ENCODE measurements around the gene USP34. TPM values are rescaled to one million over a fixed set of nuclear protein-coding genes. Genes with fewer than 3 reads are reported as not detected.

The USP34 gene
- total RNA-seq, 2 donors from 2014 or later = 66.0 to 76.0 TPM

DNA sequence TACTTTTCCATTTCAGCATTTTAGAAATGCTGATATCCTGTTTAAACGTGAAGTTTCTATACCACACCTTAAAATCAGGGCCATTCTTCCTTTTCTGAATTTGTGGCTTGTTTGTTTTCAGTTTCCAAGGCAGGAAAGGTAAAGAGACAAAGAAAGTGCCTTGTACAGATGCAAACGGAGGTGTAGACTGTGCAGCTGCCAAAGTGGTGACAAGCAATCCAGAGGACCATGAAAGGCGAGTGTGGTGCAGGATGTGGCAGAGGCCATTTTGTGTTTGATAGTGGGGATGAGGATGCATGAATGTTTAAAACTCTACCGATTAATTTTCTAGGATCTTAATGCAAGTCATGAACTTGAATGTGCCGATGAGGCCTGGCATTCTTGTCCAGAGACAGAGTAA, 308.2 kb downstream of the USP34 start:
- Histone ChIP-seq H3K27ac (no peak overlapping the region), H3K27me3 (no peaks in the 10 kb centered on the region), H3K4me1 (no peaks in the 10 kb centered on the region), H3K36me3 (peaks cover 54% of the 10 kb centered on the region), H3K9me3 (peaks cover 0 to 8% of the 10 kb centered on the region in 2 donors), H3K4me3 (no peak overlapping the region)
- DNase-seq (ENCODE audit: low spot score) = no peak
- TF ChIP-seq, protein P1, sequence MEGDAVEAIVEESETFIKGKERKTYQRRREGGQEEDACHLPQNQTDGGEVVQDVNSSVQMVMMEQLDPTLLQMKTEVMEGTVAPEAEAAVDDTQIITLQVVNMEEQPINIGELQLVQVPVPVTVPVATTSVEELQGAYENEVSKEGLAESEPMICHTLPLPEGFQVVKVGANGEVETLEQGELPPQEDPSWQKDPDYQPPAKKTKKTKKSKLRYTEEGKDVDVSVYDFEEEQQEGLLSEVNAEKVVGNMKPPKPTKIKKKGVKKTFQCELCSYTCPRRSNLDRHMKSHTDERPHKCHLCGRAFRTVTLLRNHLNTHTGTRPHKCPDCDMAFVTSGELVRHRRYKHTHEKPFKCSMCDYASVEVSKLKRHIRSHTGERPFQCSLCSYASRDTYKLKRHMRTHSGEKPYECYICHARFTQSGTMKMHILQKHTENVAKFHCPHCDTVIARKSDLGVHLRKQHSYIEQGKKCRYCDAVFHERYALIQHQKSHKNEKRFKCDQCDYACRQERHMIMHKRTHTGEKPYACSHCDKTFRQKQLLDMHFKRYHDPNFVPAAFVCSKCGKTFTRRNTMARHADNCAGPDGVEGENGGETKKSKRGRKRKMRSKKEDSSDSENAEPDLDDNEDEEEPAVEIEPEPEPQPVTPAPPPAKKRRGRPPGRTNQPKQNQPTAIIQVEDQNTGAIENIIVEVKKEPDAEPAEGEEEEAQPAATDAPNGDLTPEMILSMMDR (IDR thresholded peaks at IDR 0.05) = no peak

- TF ChIP-seq, protein P1 (IDR thresholded peaks at IDR 0.05) = no peak
- H3K36me3 ChIP-seq = peaks cover 57% of the 10 kb centered on the region
These were observed 309.0 kb downstream of the USP34 start, which contains the start of gene C2orf74 for GRCh38 chr2:61161888-61162287. C2orf74 (plus strand) TSS chr2:61162188; CDS start chr2:61162515, 327 bp downstream.

GRCh38 chr2:61158356-61158955, 312.4 kb downstream of the USP34 start:
- Histone ChIP-seq H3K9me3 (peaks cover 0 to 8% of the 10 kb centered on the region in 2 donors), H3K36me3 (peaks cover 23% of the 10 kb centered on the region), H3K4me3 (no peak overlapping the region), H3K27me3 (no peaks in the 10 kb centered on the region), H3K4me1 (no peaks in the 10 kb centered on the region), H3K27ac (no peak overlapping the region)
- TF ChIP-seq, protein P1 (IDR thresholded peaks at IDR 0.05) = no peak
- no peak for DNase-seq (ENCODE audit: low spot score)

More at GRCh38 chr2:61161888-61162287, 309.0 kb downstream of the USP34 start, which contains the start of gene C2orf74:
- Histone ChIP-seq H3K27ac (no peak within 1 kb of the TSS), H3K27me3 (no peaks in the 10 kb centered on the region), H3K4me3 (no peak within 1 kb of the TSS), H3K4me1 (no peaks in the 10 kb centered on the region), H3K9me3 (peaks cover 0 to 8% of the 10 kb centered on the region in 2 donors)
- no peak for DNase-seq (ENCODE audit: low spot score)

DNA sequence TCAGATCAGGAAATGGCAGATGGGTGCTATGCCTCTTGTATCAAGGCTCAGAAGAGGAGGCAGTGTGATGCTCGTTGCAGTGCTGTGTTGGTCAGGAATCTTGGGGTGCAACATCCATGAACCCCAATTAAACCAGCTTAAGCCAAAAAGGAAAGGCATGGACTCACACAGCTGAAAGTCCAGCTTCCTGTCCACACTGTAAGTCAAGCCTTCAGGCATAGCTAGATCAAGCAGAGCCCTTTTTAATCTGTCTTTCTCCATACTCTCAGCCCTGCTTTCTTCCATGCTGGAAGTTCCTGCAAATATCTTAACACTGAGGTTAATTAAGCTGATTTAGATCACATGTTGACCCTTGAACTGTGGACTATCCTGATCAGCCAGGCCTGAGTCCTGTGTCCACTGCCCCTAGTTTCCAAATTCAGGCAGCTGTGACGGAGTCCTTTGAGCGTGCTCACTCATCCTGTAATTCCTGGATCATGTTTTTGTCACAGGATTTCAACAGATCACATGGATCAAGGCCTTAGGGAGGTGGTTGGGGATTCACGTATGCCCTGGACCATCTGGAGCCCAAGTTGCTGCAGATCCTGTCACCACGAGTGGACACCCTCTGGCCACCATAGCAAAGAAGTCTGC, 313.4 kb downstream of the USP34 start:
- H3K27ac ChIP-seq = no peak overlapping the region
- no peak overlapping the region for H3K4me3 ChIP-seq
- H3K27me3 ChIP-seq = no peaks in the 10 kb centered on the region
- peaks cover 13% of the 10 kb centered on the region for H3K36me3 ChIP-seq
- peak; percentile 11 for DNase-seq (ENCODE audit: low spot score)
- H3K9me3 ChIP-seq = peaks cover 0 to 8% of the 10 kb centered on the region in 2 donors
- H3K4me1 ChIP-seq = no peaks in the 10 kb centered on the region
- TF ChIP-seq, protein P1 (IDR thresholded peaks at IDR 0.05) = no peak

- Histone ChIP-seq H3K36me3 (peaks cover 20% of the 10 kb centered on the region), H3K27ac (no peak overlapping the region), H3K4me3 (no peak overlapping the region), H3K9me3 (no peaks in the 10 kb centered on the region), H3K4me1 (no peaks in the 10 kb centered on the region), H3K27me3 (no peaks in the 10 kb centered on the region)
- TF ChIP-seq, protein P1 (IDR thresholded peaks at IDR 0.05) = no peak
- no peak for DNase-seq (ENCODE audit: low spot score)
These were observed 319.5 kb downstream of the USP34 start for GRCh38 chr2:61151436-61151835.
